ENCODE measurements around the gene PHC2.

PHC2 gene

DNA sequence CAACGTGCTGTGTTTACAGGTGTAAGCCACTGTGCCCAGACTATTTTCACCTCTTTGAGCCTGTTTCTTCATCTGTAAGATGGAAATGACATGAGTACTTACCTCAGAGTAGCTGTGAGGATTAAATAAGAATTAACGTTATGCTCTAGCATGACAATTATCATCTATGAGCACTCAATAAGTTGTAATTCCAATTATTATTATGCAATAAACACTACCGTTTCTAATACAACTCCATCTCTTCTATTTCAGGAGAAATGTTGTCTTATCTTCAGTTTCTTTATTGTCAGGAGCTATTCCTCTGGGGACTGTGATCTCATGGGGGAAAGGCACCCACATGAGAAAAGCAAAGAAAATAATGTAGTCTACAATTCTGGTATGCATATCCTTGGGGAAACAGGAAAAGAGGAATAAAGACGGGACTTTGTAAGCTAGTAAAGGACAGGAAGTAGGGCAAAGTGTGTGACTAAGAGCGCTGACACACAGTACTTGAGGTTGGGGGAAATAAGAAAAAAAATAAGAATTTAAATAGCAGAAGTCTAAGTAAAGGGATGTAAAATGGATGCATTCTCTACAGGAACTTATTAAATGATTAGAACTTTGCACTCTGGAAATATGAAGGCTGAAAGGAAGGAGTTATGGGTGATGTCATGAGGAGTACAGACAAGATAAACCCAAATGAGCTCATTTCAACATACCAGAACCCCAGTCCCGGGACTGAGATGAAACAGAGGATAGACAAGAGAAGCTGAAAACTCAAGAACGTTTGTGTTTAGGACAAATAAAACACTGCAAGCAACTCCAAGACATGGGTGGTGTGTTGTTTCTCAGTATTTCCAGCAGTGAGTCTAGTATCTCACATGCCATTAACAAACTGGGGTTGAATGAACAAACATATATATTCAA lies 9.8 kb downstream of the PHC2 start:
- no peak for DNase-seq

- no peak for DNase-seq
Measured at GRCh38 chr1:33418811-33419210, 12.1 kb downstream of the PHC2 start.

- no peak for DNase-seq
Measured at GRCh38 chr1:33414879-33415278, 16.0 kb downstream of the PHC2 start.

DNA sequence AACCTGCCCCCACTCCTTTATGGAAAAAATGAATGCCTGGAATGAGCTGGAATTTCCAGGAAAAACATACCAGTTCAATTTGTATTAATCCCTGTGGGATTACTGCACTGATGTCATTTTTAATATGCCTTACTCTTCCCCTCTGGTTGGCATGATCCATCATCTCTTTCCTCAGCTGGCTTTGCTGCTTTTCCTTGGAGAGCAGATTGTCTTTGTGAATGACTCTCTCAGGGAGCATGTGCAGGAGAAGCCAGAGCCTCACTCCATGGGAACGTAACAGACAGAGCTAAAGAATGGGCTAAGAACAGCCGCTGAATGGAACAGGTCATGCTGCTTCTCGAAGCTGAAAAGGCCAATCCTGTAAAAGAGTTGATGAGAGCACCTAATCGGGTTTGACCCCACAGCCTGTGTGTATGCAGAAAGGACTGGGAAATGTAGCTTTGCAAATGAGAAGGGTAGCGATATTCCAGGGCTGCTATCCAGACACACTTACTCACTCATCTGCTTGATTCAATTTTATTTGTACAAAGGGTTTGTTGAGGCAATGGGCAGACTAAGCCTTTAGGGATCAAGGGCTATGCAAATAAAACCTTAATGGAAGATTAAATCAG lies 20.7 kb downstream of the PHC2 start:
- DNase-seq, result no peak

DNA sequence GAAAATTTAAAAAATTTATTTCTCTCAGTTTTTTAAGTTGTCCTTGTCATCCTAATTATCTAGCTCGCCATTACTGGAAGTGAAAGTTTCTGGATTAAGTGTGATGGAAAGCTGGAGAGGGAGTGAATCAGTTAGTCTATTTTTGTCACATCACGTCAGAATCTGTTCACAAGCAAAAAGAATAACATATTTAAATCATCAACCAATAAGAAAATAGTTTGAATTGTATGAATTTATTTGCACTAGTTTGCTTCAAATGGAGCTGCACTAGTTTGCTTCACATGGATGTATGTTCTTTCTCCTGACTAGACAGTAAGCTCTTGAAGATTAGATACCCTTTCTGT lies 22.8 kb downstream of the PHC2 start:
- DNase-seq, result no peak

GRCh38 chr1:33407352-33408092 lies 23.4 kb downstream of the PHC2 start:
- no peak for DNase-seq

DNA sequence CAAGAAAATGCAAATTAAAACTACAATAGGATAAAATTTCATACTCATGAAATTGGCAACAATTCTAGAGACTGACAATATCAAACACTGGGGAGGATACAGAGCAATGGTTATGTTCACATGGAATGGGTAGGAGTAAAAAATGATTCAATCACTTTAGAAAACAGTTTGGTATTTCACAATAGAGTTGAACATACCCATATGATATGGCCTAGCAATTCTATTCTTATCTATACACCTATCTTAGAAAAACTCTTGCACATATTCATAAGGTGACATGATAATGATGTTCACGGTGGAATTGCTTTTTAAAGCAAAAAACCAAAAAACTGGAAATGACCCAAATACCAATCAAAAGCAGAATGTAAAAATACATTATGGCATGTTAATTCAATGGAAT lies 28.7 kb downstream of the PHC2 start:
- DNase-seq, result no peak

DNA sequence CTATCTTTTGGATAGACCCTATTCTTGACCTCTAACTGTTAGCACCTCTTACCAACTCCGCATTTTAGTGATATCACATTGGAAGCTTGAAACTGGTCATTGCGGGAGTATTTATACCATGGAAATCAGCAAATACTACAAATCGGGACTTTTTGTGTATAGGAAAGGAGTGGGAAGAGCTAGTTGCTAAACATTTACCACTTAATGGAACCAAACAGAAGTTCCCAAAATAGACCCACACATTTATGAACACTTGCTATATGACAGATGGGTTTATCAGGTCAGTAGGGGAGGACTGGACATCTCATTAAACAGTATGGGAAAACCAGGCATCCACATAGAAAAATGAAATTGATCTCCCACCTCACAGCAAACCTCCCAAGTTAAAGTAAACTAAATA lies 29.4 kb downstream of the PHC2 start:
- DNase-seq, result no peak

DNA sequence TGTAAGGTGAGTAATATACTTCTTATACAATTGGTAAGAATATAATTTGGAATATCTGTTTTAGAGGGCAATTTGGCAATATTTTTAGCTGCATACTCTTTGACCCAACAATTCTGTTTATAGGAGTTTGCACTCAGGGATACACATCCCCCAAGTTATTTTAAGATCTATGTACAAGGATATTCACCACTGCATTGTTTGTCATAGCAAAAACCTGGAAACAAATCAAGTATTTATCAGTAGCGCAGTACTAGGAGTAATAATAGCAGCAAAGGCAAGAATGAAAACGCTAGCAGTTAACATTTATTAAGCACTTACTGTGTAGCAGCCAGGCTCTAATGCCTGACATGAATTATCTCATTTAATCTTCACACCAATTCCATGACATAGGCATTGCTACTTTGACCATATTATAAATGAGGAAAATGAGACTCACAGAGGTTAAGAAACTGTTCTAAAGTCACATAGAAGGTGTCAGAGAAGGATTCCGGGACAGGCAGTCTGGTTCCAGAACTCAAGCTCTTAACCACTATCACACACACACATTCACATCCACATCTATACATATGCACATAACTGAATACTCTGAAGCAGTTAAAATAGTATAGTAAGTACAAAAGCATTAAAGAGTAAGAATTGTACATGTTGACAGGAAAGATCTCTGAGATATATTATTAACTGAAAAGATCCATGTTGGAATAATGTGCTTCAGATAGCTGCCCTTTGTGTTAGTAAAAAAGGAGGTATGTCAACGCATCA lies 30.6 kb downstream of the PHC2 start:
- no peak for DNase-seq

DNA sequence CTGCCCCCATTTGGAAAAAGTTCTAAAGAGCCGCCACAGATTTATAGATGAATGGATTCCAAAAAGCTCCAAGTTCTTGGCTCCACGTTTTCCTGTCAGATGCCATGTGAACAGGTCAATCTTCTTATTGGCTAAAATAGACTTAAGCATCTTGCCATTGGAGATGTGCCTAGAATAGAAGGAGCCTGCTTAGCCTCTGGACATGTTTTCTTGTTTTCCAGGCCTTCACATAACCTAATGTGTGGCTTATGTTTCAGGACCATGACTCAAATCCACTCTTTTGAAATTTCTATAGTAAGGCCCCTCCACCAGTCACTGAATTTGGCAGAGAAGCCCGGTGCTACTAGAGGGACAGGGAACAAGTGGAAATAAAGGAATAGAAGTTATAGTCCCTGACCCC lies 31.5 kb downstream of the PHC2 start:
- no peak for DNase-seq

DNA sequence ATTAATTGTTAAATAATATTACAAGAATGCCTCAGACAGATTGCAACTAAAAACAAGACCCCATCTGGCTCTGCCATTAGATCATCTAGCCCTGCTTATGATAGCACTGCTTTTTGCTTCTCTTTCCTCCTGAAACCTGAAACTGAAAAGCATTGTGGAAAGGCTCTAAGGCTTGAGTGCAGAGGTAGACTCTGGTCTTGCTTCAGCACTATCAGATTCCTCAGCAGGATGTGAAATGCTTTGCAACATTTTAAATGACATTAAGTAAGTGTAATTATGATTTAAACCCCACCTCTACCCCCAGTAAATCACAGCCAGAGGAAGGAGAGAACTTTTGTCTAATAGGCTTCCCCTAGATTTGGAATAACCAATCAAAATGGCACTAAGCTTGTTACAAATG lies 32.9 kb downstream of the PHC2 start:
- no peak for DNase-seq

DNA sequence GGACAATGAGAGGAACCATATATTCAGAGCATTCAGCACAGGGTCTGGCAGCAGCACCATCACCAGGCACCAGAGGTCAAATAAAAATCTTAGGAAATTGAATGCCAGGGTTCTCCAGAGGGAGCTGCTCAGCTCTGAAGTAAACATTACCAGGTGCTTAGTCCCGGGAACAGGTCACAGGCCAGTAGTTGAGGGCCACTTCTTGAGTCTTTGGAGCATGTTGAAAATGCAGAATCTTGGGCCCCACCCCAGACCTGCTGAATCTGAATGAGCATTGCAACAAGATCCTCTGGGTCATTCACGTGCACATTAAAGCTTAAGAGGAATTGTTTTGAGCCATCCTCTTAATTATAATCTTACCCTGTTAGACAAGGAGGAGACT lies 33.8 kb downstream of the PHC2 start:
- DNase-seq, result peak; percentile 70

- DNase-seq, result no peak
Measured at GRCh38 chr1:33396188-33397124, 34.4 kb downstream of the PHC2 start.

- DNase-seq, result no peak
Measured at GRCh38 chr1:33394770-33395169, 36.1 kb downstream of the PHC2 start.

GRCh38 chr1:33393991-33394390 lies 36.9 kb downstream of the PHC2 start:
- DNase-seq, result no peak

GRCh38 chr1:33393524-33393923 lies 37.4 kb downstream of the PHC2 start:
- no peak for DNase-seq

- DNase-seq, result no peak
Measured at GRCh38 chr1:33392639-33393038, 38.3 kb downstream of the PHC2 start.

DNA sequence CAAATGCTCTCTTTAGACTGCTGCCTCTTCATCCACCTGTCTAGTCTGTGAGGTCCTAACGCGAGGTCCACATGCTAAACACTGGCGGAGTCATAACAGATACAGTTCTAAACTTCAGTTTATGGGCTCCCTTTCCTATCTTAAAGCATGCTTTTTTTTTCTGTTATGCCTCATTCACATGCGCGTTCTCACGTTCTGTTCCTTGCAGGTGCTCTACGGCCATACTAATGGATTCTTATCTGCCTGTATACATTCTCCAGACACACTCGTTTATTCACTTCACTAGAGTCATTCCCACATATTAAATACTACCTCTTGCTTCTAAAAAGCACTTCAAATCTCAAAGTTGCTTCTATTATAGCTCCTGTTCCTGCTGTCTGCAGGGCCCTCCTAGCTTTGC lies 38.7 kb downstream of the PHC2 start:
- DNase-seq, result peak; percentile 46

DNA sequence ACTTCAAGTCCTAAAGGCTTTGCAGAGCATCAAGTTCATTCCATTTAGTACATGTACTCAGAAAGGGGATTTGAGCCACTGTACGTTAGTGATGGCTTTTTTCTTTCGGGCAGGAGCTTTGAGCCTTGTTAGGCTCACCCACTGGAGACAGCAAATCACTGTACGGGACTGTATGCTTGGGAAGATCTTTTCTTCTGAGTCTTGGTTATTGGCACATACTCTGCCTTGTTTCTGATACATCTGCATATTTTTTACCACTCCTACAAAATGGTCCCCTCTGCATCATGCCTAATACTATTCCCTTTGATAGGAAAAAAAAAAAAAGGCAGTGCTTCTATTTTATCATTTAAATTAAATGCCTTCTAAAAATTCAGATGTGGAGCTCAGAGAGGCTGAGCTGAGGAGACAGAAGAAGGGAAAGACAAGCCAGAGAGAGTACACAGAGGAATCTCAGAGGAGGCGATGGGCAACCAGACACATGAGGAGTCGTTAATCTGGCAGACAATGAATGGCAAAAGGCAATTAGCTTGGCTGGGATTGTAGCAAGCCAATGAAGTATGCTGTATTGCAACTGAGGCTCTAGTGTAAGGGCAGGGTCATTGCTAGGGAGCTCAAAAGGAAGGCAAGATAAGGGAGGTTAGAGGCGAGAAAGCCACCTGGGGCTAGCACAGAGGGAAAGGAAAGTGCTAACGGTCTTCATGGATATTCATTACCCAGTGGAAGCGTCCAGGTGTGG lies 39.4 kb downstream of the PHC2 start:
- DNase-seq, result no peak

GRCh38 chr1:33390542-33390941 lies 40.4 kb downstream of the PHC2 start:
- no peak for DNase-seq
